GM19452 (cell line): Measurements from ENCODE around the gene ATXN1.

Experiments used
- ATAC-seq: cut with Tn5 transposase; IDR thresholded peaks from one replicate; pipeline ENCODE4 v1.9.1; 2021; ENCODE audit not compliant: unreplicated experiment

The ATXN1 gene

GRCh38 chr6:16375843-16376242 lies 385.4 kb downstream of the ATXN1 start:
- ATAC-seq, result no peak

- no peak for ATAC-seq
Observed at GRCh38 chr6:16375206-16375605, 386.1 kb downstream of the ATXN1 start.

GRCh38 chr6:16374461-16375200 lies 386.6 kb downstream of the ATXN1 start:
- ATAC-seq, result peak; percentile 59

GRCh38 chr6:16374016-16374415 lies 387.2 kb downstream of the ATXN1 start:
- ATAC-seq, result no peak

GRCh38 chr6:16372029-16372776 lies 389.1 kb downstream of the ATXN1 start:
- ATAC-seq, result no peak

- ATAC-seq, result no peak
Observed at GRCh38 chr6:16371401-16371800, 389.9 kb downstream of the ATXN1 start.

- ATAC-seq, result no peak
Observed at GRCh38 chr6:16370943-16371342, 390.3 kb downstream of the ATXN1 start.

GRCh38 chr6:16369989-16370388 lies 391.3 kb downstream of the ATXN1 start:
- ATAC-seq, result no peak

- ATAC-seq, result no peak
Observed at GRCh38 chr6:16369140-16369745, 392.0 kb downstream of the ATXN1 start.

GRCh38 chr6:16367571-16367970 lies 393.7 kb downstream of the ATXN1 start:
- no peak for ATAC-seq

- ATAC-seq, result no peak
Observed at GRCh38 chr6:16363749-16364148, 397.5 kb downstream of the ATXN1 start.

GRCh38 chr6:16362819-16363589 lies 398.3 kb downstream of the ATXN1 start:
- no peak for ATAC-seq

GRCh38 chr6:16362296-16362695 lies 399.0 kb downstream of the ATXN1 start:
- ATAC-seq, result no peak

- ATAC-seq, result no peak
Observed at GRCh38 chr6:16361861-16362260, 399.4 kb downstream of the ATXN1 start.

- ATAC-seq, result no peak
Observed at GRCh38 chr6:16361121-16361520, 400.1 kb downstream of the ATXN1 start.

- ATAC-seq, result no peak
Observed at GRCh38 chr6:16360365-16360764, 400.9 kb downstream of the ATXN1 start.

- no peak for ATAC-seq
Observed at GRCh38 chr6:16359563-16359962, 401.7 kb downstream of the ATXN1 start.

- no peak for ATAC-seq
Observed at GRCh38 chr6:16358531-16359138, 402.6 kb downstream of the ATXN1 start.

GRCh38 chr6:16355699-16356446 lies 405.4 kb downstream of the ATXN1 start:
- ATAC-seq, result no peak

- no peak for ATAC-seq
Observed at GRCh38 chr6:16355238-16355637, 406.0 kb downstream of the ATXN1 start.
